8988T (cell line): ENCODE results near the gene TBR1.

Experiments
- DNase-seq: peaks from one replicate; pipeline ENCODE4 v3.0.0; 2011

Gene TBR1

GRCh38 chr2:161415034-161415986 is 787 bp upstream of the TBR1 start:
- DNase-seq = no peak

GRCh38 chr2:161416708-161417437 is 776 bp downstream of the TBR1 start:
- no peak for DNase-seq

GRCh38 chr2:161417438-161418274 is 1.6 kb downstream of the TBR1 start:
- DNase-seq = no peak

- DNase-seq = no peak
Measured at GRCh38 chr2:161418275-161418714, 2.2 kb downstream of the TBR1 start.

- DNase-seq = no peak
Measured at GRCh38 chr2:161418715-161419637, 2.9 kb downstream of the TBR1 start.

GRCh38 chr2:161419638-161420190 is 3.6 kb downstream of the TBR1 start:
- DNase-seq = no peak

GRCh38 chr2:161420406-161421074 is 4.4 kb downstream of the TBR1 start:
- no peak for DNase-seq

- no peak for DNase-seq
Measured at GRCh38 chr2:161421686-161422085, 5.6 kb downstream of the TBR1 start.

- no peak for DNase-seq
Measured at GRCh38 chr2:161422816-161423403, 6.8 kb downstream of the TBR1 start.

GRCh38 chr2:161423421-161424393 is 7.6 kb downstream of the TBR1 start:
- DNase-seq = no peak

GRCh38 chr2:161424394-161424769 is 8.3 kb downstream of the TBR1 start:
- DNase-seq = no peak

- no peak for DNase-seq
Measured at GRCh38 chr2:161424891-161425727, 9.0 kb downstream of the TBR1 start.

GRCh38 chr2:161425728-161426454 is 9.8 kb downstream of the TBR1 start:
- DNase-seq = no peak

- DNase-seq = no peak
Measured at GRCh38 chr2:161426455-161426921, 10.4 kb downstream of the TBR1 start.

- DNase-seq = no peak
Measured at GRCh38 chr2:161426922-161427663, 11.0 kb downstream of the TBR1 start.

- no peak for DNase-seq
Measured at GRCh38 chr2:161427664-161428587, 11.8 kb downstream of the TBR1 start.
